Activated CD4-positive, alpha-beta T cell treated with anti-CD3 and anti-CD28 coated beads, Interleukin-2, amount 10 ng/mL, durations not matched to agents 24 days and 14 days (primary cell): ENCODE results near the gene NKX6-1. TPM values are rescaled to one million over a fixed set of nuclear protein-coding genes. Genes with fewer than 3 reads are reported as not detected.

Source experiments
- DNase-seq: peaks from one replicate; pipeline ENCODE4 v3.0.0; 2022
- H3K27ac Mint-ChIP-seq: one replicate; pipeline ENCODE4 v1.8.0; 2022; ENCODE audit warnings: mild to moderate bottlenecking, mixed read lengths
- H3K27me3 Mint-ChIP-seq: one replicate; pipeline ENCODE4 v1.8.0; 2022; ENCODE audit warnings: mixed read lengths
- H3K36me3 Mint-ChIP-seq: one replicate; pipeline ENCODE4 v1.8.0; 2022; ENCODE audit warnings: low read depth, mild to moderate bottlenecking, mixed read lengths
- H3K4me1 Mint-ChIP-seq: one replicate; pipeline ENCODE4 v1.8.0; 2021; ENCODE audit warnings: mixed read lengths
- H3K4me3 Mint-ChIP-seq: one replicate; pipeline ENCODE4 v1.8.0; 2022; ENCODE audit warnings: mild to moderate bottlenecking, moderate library complexity, mixed read lengths
- H3K9me3 Mint-ChIP-seq: one replicate; pipeline ENCODE4 v1.8.0; 2021; ENCODE audit warnings: mixed read lengths
- intact Hi-C: fragments of 100-400 bp; cut with micrococcal nuclease; formaldehyde crosslinking; loops from one replicate; pipeline ENCODE4 v1.15.1; 2023
- total RNA-seq: library from RNA; stranded (reverse); gene quantifications from 2 replicates; pipeline ENCODE4 v1.2.3, GENCODE V29; 2022

The NKX6-1 gene
- total RNA-seq, 1 donor from 2014 or later = not detected

GRCh38 chr4:84495794-84496261 is 3.3 kb downstream of the NKX6-1 start:
- H3K27ac Mint-ChIP-seq = peak overlapping the region; percentile 16
- no peak for DNase-seq
- H3K4me1 Mint-ChIP-seq = peaks cover 9% of the 10 kb centered on the region
- peaks cover 16% of the 10 kb centered on the region for H3K9me3 Mint-ChIP-seq
- no peak overlapping the region for H3K4me3 Mint-ChIP-seq
- intact Hi-C loops = loop anchor here (1.0 to 5.0 kb wide), 2 partner anchors 87 to 471 kb away; partner anchors contain the start of genes CDS1 and WDFY3
- peaks cover 83% of the 10 kb centered on the region for H3K27me3 Mint-ChIP-seq
- H3K36me3 Mint-ChIP-seq = peaks cover 6% of the 10 kb centered on the region

DNA sequence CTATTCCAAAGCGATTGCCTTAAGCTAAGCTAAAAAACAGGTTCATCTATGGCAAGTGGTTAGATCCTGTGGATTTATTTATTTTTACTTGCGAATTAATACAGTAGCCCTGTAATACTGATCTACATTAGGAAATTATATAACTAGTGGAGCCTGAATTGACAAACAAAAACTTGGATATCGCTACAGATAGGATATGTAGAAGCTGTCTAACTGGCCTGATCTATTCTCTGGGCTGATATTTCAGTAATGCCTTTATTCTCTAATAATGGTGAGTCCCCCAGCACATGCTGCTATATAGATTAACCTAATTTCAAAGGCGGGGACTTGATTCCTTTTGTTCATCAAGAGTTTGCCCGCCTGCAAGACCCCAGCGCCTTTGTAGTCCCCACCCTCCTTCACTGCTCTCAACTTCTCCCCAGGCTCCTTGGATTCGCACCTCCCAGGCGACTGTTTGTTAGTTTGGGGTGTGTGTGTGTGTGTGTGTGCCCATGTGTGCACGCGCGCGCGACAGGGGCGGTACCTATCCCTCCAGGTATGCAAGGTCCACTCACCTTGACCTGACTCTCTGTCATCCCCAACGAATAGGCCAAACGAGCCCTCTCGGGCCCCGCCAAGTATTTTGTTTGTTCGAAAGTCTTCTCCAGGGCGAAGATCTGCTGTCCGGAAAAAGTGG is 3.8 kb downstream of the NKX6-1 start:
- H3K4me3 Mint-ChIP-seq = no peak overlapping the region
- no peak for DNase-seq
- peaks cover 82% of the 10 kb centered on the region for H3K27me3 Mint-ChIP-seq
- intact Hi-C loops = loop anchor here (5.0 kb wide), 1 partner anchor 472 kb away; the partner anchor contains the start of gene WDFY3
- peaks cover 6% of the 10 kb centered on the region for H3K36me3 Mint-ChIP-seq
- peak overlapping the region; percentile 16 for H3K27ac Mint-ChIP-seq
- H3K4me1 Mint-ChIP-seq = peaks cover 9% of the 10 kb centered on the region
- peaks cover 12% of the 10 kb centered on the region for H3K9me3 Mint-ChIP-seq

DNA sequence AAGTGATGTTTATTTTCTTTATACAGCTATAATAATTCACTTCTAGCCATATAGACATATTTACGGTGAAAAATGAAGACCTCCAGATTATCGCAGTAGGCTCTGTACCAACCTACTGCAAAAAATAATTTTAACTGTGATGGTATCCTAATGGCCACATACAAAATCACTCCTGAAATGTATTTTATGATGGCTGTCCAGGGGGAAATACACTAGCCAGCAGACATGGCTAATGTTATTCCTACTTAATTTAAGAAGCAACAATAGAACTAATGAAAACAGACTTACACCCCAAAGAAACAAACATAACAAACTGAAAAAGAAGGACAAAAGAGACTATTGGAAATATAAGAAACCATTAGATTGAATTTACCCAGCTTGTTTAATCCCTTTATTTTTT is 4.6 kb downstream of the NKX6-1 start:
- intact Hi-C loops = no loop called here
- H3K4me1 Mint-ChIP-seq = peaks cover 9% of the 10 kb centered on the region
- peaks cover 6% of the 10 kb centered on the region for H3K36me3 Mint-ChIP-seq
- no peak overlapping the region for H3K4me3 Mint-ChIP-seq
- H3K27me3 Mint-ChIP-seq = peaks cover 81% of the 10 kb centered on the region
- no peak for DNase-seq
- H3K9me3 Mint-ChIP-seq = peaks cover 8% of the 10 kb centered on the region
- H3K27ac Mint-ChIP-seq = no peak overlapping the region

DNA sequence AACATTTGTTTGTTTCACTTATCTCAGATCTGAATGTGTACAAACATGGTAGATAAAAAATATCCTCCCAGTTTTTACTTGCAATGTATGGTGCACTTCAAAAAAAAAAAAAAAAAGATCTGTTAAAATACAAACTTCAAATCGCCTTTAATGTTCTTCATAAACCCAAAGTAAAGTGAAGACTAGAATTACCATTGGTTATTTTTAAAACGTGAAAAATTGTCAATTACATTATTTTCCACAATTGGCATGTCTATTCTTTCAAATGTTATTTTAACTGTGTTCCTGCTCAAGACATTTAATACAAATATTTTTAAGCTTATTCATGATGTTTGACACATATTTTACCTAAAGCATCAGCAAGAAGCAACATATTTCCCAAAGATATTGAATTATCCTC is 5.0 kb downstream of the NKX6-1 start:
- peaks cover 8% of the 10 kb centered on the region for H3K4me1 Mint-ChIP-seq
- peaks cover 5% of the 10 kb centered on the region for H3K36me3 Mint-ChIP-seq
- H3K4me3 Mint-ChIP-seq = no peak overlapping the region
- peaks cover 8% of the 10 kb centered on the region for H3K9me3 Mint-ChIP-seq
- no peak for DNase-seq
- no peak overlapping the region for H3K27ac Mint-ChIP-seq
- intact Hi-C loops = no loop called here
- peaks cover 82% of the 10 kb centered on the region for H3K27me3 Mint-ChIP-seq

DNA sequence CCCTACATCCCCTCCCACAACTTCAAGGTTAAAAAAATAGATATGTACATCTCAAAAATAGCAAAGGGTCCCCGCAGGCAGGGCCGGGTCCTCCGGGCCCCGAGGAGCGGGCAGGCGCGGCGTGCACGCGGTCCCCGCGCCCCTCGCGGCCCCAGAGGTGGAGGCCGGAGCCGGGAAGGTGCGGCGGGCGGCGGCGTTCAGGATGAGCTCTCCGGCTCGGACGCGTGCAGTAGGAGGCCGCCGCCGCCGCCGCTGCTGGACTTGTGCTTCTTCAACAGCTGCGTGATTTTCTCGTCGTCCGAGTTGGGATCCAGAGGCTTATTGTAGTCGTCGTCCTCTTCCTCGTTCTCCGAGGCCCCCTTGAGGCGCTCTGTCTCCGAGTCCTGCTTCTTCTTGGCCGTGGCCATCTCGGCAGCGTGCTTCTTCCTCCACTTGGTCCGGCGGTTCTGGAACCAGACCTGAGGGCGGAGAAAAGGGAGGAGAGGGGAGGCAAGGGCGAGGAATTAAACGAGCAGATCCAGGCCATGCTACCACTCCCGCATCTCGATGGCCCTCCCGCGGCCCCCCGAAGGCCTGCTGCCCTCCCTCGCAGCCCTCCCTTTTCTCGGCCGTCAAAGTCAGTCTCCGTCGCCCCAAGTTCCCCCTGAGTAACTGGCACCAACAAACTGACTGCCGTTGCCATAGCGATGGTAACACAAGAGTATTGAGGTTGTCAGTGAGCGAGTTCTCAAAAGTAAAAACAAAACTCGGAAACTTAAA is 5.8 kb downstream of the NKX6-1 start:
- DNase-seq = no peak
- H3K36me3 Mint-ChIP-seq = no peaks in the 10 kb centered on the region
- peaks cover 79% of the 10 kb centered on the region for H3K27me3 Mint-ChIP-seq
- no peak overlapping the region for H3K27ac Mint-ChIP-seq
- intact Hi-C loops = no loop called here
- H3K9me3 Mint-ChIP-seq = peaks cover 8% of the 10 kb centered on the region
- peaks cover 2% of the 10 kb centered on the region for H3K4me1 Mint-ChIP-seq
- H3K4me3 Mint-ChIP-seq = peak overlapping the region; percentile 34

DNA sequence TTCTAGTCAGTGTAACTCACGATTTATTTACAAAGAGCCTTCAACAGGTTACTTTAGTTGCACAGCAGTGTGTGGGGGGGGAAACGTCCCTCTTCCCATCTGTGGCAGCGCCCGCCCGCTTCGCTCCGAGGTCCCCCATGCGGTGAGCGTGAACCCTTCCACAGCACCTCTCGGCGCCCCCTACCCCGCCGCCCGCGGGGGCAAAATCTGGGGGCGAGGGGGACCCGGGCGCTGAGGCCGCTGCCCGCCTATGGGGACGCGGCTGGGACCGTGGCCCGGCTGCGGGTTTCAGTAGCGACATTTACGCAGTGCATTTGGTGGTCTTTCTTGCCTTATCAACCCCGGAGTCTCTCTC is 6.4 kb downstream of the NKX6-1 start:
- H3K9me3 Mint-ChIP-seq = peaks cover 8% of the 10 kb centered on the region
- peaks cover 81% of the 10 kb centered on the region for H3K27me3 Mint-ChIP-seq
- no peak overlapping the region for H3K27ac Mint-ChIP-seq
- no peaks in the 10 kb centered on the region for H3K36me3 Mint-ChIP-seq
- H3K4me1 Mint-ChIP-seq = peaks cover 2% of the 10 kb centered on the region
- intact Hi-C loops = no loop called here
- no peak overlapping the region for H3K4me3 Mint-ChIP-seq
- no peak for DNase-seq

DNA sequence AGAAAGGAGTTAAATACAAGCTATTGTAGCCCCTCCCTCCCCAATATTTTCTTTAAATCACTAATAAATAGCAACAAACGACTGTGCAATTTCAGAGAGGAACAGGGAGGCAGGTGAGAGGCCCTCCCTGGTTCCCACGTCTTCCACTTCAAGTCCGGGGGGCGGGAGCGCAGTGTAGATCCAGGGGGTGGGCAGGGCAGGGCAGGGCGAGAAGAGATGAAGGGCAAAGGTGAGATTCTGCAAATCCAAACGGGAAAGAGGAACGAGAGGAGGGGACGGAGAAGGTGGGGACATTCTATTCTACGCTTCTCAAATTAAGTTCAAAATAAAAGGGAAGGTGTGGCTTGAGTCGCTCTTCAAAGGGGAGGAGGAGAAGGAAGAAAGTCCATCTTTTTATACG is 6.8 kb downstream of the NKX6-1 start:
- intact Hi-C loops = no loop called here
- DNase-seq = no peak
- Mint-ChIP-seq H3K27me3 (peaks cover 82% of the 10 kb centered on the region), H3K36me3 (no peaks in the 10 kb centered on the region), H3K27ac (no peak overlapping the region), H3K4me3 (no peak overlapping the region), H3K4me1 (peaks cover 2% of the 10 kb centered on the region), H3K9me3 (peaks cover 8% of the 10 kb centered on the region)

DNA sequence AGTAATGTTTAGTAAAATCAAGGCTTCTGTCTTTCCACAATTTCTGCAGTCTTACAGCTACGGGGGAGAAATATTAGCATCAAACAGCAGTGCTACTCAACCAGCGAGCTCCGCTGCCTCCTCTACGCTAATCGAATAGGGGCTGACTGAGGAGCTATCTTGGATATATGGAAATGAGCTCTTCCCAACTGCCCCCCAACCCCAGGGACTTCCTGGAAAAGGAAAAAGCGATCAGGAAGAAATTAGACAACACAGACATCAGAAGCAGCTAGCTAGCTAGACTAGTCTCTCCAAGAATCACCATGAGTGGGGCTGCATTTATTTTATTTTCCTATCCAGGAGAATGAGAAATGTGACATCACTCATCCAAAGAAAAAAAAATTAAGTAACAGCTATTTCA is 7.6 kb downstream of the NKX6-1 start:
- DNase-seq = no peak
- Mint-ChIP-seq H3K36me3 (no peaks in the 10 kb centered on the region), H3K27me3 (peaks cover 80% of the 10 kb centered on the region), H3K4me3 (no peak overlapping the region), H3K27ac (no peak overlapping the region), H3K9me3 (peaks cover 8% of the 10 kb centered on the region), H3K4me1 (no peaks in the 10 kb centered on the region)
- intact Hi-C loops = no loop called here

GRCh38 chr4:84490663-84491062 is 8.4 kb downstream of the NKX6-1 start:
- H3K27me3 Mint-ChIP-seq = peaks cover 78% of the 10 kb centered on the region
- intact Hi-C loops = no loop called here
- no peaks in the 10 kb centered on the region for H3K36me3 Mint-ChIP-seq
- no peak overlapping the region for H3K4me3 Mint-ChIP-seq
- H3K9me3 Mint-ChIP-seq = peaks cover 8% of the 10 kb centered on the region
- no peaks in the 10 kb centered on the region for H3K4me1 Mint-ChIP-seq
- H3K27ac Mint-ChIP-seq = no peak overlapping the region
- no peak for DNase-seq

DNA sequence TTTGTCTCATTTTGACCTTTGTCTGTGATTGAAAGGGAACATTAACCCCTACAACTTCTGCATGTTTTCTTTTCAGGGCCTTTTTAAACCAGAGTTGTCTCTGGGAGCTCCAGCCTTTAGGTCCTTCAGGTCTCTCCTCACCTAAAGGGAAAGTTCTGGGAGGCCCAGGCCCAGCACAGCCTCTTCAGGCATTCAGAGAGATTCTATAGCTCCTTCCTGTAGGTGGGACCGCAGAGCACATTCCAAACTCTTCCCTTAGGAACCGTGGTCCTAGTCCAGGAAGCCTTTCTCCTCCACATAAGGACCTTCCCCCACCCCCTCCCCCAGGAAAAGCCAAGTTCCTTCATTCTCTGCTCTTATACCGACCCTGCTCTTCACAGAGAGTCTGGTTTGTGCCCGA is 14.9 kb downstream of the NKX6-1 start:
- H3K9me3 Mint-ChIP-seq = peaks cover 13% of the 10 kb centered on the region
- H3K4me3 Mint-ChIP-seq = no peak overlapping the region
- H3K27me3 Mint-ChIP-seq = peaks cover 78% of the 10 kb centered on the region
- peaks cover 2% of the 10 kb centered on the region for H3K36me3 Mint-ChIP-seq
- peaks cover 2% of the 10 kb centered on the region for H3K4me1 Mint-ChIP-seq
- no peak for DNase-seq
- intact Hi-C loops = loop anchor here (5.0 kb wide), 1 partner anchor 98 kb away; the partner anchor contains the start of gene CDS1
- H3K27ac Mint-ChIP-seq = no peak overlapping the region

GRCh38 chr4:84483688-84484087 is 15.4 kb downstream of the NKX6-1 start:
- DNase-seq = no peak
- no peak overlapping the region for H3K4me3 Mint-ChIP-seq
- peaks cover 2% of the 10 kb centered on the region for H3K36me3 Mint-ChIP-seq
- H3K4me1 Mint-ChIP-seq = peaks cover 2% of the 10 kb centered on the region
- H3K9me3 Mint-ChIP-seq = peaks cover 13% of the 10 kb centered on the region
- peaks cover 79% of the 10 kb centered on the region for H3K27me3 Mint-ChIP-seq
- H3K27ac Mint-ChIP-seq = peak overlapping the region; percentile 26
- intact Hi-C loops = loop anchor here (5.0 kb wide), 1 partner anchor 99 kb away; the partner anchor contains the start of gene CDS1

DNA sequence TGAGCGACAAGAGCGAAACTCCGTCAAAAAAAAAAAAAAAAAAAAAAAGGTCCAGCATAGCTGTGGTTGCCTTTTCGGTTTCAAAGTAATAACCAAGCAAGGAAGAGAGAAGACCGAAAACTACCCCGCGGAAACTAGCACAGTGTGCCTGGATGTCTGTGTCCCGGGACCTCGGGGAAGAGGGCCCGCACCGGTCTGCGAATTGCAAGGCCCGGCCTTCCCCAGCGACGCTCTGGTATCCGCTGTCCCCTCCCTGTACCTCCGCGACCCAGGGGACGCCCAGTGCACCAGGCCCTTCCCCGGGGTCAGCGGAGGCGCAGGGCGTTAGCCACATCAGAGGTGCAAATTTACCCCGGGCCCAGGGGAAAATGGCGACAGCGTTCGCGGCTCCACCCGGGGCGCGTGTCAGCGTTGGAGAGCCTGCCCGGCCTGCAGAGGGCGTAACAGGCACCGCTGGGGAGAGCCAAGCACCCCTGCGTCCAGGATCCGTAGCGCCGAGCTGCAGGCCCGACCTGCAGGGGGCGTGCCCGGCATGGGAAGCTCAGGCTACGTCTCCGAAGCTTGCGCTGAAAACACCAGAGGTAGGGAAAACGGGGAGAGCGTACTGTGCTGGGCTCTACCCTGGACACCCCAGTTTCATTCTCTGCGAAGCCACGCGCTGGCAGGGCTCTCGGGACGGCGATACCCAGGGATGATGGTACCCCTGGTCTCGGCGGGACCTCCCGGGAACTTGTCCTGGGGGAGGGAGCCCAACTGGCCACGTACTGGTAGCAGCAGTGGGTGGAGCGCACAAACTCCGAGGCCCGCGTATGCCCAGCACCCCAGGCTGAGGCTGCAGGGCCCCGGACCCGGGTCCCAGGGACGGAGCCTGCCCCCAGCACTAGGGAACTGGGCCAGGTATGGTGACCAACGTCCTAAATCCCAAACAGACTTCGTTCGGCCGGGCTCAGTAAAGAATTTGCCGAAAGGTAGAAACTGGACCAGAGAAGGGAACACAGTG is 16.2 kb downstream of the NKX6-1 start:
- Mint-ChIP-seq H3K4me3 (no peak overlapping the region), H3K36me3 (peaks cover 2% of the 10 kb centered on the region), H3K9me3 (peaks cover 13% of the 10 kb centered on the region), H3K27me3 (peaks cover 79% of the 10 kb centered on the region), H3K27ac (no peak overlapping the region), H3K4me1 (peaks cover 2% of the 10 kb centered on the region)
- intact Hi-C loops = loop anchor here (5.0 kb wide), 1 partner anchor 99 kb away; the partner anchor contains the start of gene CDS1
- DNase-seq = no peak

- intact Hi-C loops = loop anchor here (1.0 to 5.0 kb wide), 2 partner anchors 16 to 100 kb away; partner anchors contain the start of gene CDS1
- Mint-ChIP-seq H3K27ac (no peak overlapping the region), H3K4me3 (no peak overlapping the region), H3K27me3 (peaks cover 74% of the 10 kb centered on the region), H3K36me3 (peaks cover 2% of the 10 kb centered on the region), H3K9me3 (peaks cover 13% of the 10 kb centered on the region), H3K4me1 (peaks cover 2% of the 10 kb centered on the region)
- DNase-seq = no peak
Measured at GRCh38 chr4:84481860-84482245, 17.2 kb downstream of the NKX6-1 start.
